ENCODE results near the gene DBP. TPM values are rescaled to one million over a fixed set of nuclear protein-coding genes. Genes with fewer than 3 reads are reported as not detected.

The DBP gene
- total and polyA plus RNA-seq, 4 donors: 6.2 to 16.6 (median 15.1) TPM

- DNase-seq (ENCODE audit: low read depth in 4 of 6, low spot score in 6 of 6): no peak
- H3K4me3 ChIP-seq (ENCODE audit: low read depth, low read length): no peak overlapping the region
- WGBS (ENCODE audit: insufficient coverage): 94% methylated on average over 13 of the region's 13 CpGs
- H3K9me3 ChIP-seq (ENCODE audit: control insufficient read depth, insufficient read depth, low read length): no peaks in the 10 kb centered on the region
- peaks cover 7% of the 10 kb centered on the region for H3K36me3 ChIP-seq (ENCODE audit: control insufficient read depth, insufficient read depth, low read length)
- H3K4me1 ChIP-seq (ENCODE audit: control insufficient read depth, insufficient read depth, low read length): peaks cover 32% of the 10 kb centered on the region
- H3K27ac ChIP-seq (ENCODE audit: low read depth, low read length): no peak overlapping the region
- peaks cover 5% of the 10 kb centered on the region for H3K27me3 ChIP-seq (ENCODE audit: control insufficient read depth, insufficient read depth, low read length)
Observed at GRCh38 chr19:48676887-48677286, 39.7 kb upstream of the DBP start.

DNA sequence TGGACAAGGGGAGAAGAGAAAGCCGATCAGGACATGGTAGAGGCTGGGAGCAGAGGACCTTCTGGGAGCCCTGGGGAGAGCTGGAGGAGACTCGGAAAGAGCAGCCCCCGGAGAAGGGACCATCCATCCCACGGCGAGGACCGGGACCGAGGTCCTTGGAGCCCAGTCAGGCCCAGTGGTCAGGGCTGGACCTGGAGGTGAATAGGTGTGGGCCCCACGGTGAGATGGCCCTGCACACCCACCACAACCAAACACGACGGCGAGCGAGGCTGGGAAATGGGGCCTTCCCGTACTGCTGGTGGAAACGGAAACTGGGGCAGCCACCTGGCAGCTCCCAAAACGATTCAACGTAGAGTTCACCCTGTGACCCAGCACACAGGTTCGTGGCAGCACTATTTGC, 39.3 kb upstream of the DBP start:
- Histone ChIP-seq H3K4me3 (ENCODE audit: low read depth, low read length) (no peak overlapping the region), H3K27me3 (ENCODE audit: control insufficient read depth, insufficient read depth, low read length) (peaks cover 5% of the 10 kb centered on the region), H3K4me1 (ENCODE audit: control insufficient read depth, insufficient read depth, low read length) (peaks cover 34% of the 10 kb centered on the region), H3K9me3 (ENCODE audit: control insufficient read depth, insufficient read depth, low read length) (no peaks in the 10 kb centered on the region), H3K36me3 (ENCODE audit: control insufficient read depth, insufficient read depth, low read length) (peaks cover 7% of the 10 kb centered on the region), H3K27ac (ENCODE audit: low read depth, low read length) (no peak overlapping the region)
- DNase-seq (ENCODE audit: low read depth in 4 of 6, low spot score in 6 of 6): no peak
- 94% methylated on average over 17 of the region's 17 CpGs for WGBS (ENCODE audit: insufficient coverage)

- Histone ChIP-seq H3K27ac (ENCODE audit: low read depth, low read length) (peak overlapping the region; percentile 29), H3K36me3 (ENCODE audit: control insufficient read depth, insufficient read depth, low read length) (no peaks in the 10 kb centered on the region), H3K4me1 (ENCODE audit: control insufficient read depth, insufficient read depth, low read length) (peaks cover 41% of the 10 kb centered on the region), H3K9me3 (ENCODE audit: control insufficient read depth, insufficient read depth, low read length) (no peaks in the 10 kb centered on the region), H3K4me3 (ENCODE audit: low read depth, low read length) (peak overlapping the region; percentile 4), H3K27me3 (ENCODE audit: control insufficient read depth, insufficient read depth, low read length) (peaks cover 5% of the 10 kb centered on the region)
- peak in 5 of 6 donors; percentile 84 to 97 (median 89) for DNase-seq (ENCODE audit: low read depth in 4 of 6, low spot score in 6 of 6)
- 34% methylated on average over 27 of the region's 28 CpGs for WGBS (ENCODE audit: insufficient coverage)
Observed at GRCh38 chr19:48674921-48675824, 38.0 kb upstream of the DBP start.

DNA sequence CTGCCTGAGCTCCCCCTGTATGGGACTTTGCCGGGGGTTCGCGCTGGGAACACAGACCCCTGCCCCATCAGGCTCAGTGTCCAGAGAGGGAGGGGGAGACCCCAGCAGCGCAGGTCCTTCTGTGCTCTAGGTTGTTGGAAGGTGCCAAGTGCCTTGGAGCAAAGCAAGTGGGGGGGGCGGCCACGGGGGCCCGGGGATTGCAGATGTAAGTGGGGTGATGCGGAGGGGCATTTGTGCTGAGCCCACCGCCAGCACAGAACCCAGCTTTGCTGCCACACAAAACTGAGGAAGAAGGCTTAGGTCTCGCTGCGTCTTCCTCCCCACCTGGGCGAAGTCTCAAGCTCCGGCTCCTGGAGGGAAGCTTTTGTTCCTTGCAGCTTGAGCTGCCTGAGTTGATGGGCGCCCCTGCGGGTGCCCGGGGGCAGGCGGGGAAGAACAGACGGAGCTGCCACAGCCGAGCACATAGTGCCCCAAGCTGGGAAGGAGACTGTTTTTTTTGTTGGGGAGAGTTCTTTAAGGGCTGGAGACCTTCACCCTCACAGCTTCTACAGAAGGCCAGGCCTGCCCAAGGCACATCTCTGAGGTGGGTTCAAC, 37.1 kb upstream of the DBP start:
- Histone ChIP-seq H3K4me1 (ENCODE audit: control insufficient read depth, insufficient read depth, low read length) (peaks cover 41% of the 10 kb centered on the region), H3K9me3 (ENCODE audit: control insufficient read depth, insufficient read depth, low read length) (no peaks in the 10 kb centered on the region), H3K36me3 (ENCODE audit: control insufficient read depth, insufficient read depth, low read length) (no peaks in the 10 kb centered on the region), H3K4me3 (ENCODE audit: low read depth, low read length) (no peak overlapping the region), H3K27ac (ENCODE audit: low read depth, low read length) (no peak overlapping the region), H3K27me3 (ENCODE audit: control insufficient read depth, insufficient read depth, low read length) (peaks cover 5% of the 10 kb centered on the region)
- 68% methylated on average over 8 of the region's 19 CpGs for WGBS (ENCODE audit: insufficient coverage)
- no peak for DNase-seq (ENCODE audit: low read depth in 4 of 6, low spot score in 6 of 6)

DNA sequence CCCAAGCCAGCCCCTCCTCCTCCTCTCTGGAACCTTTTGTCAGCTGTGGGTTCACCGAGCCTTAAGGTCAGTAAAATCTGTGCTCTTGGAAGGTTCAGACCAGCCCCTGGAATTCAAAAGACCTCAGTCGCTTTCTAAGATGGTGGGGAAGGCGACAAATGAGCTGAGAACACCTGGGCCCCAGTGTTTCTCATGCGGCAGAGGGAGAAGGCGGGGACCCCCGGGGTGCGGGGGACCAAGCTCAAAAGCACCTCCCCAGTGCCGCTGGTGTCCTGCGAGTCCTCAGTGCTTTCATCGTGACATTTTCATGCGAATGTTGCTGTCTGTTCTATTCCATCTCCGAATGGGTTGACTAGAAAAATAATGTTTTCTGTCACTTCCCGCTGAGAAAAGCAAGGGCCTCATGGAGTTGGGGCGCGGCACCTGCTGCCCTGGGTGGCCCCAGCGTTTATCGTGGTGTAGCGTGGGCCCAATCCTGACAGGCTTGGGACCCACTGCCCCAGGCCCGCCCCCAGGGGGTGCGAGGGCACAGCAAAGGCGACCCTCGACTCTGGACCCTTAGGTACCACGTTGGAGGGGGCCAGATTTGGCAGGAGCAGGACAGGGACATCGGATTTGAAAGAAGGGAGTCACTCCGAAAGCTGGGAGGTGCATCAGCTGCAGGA, 36.4 kb upstream of the DBP start:
- WGBS (ENCODE audit: insufficient coverage): 51% methylated on average over 25 of the region's 25 CpGs
- H3K4me3 ChIP-seq (ENCODE audit: low read depth, low read length): no peak overlapping the region
- H3K4me1 ChIP-seq (ENCODE audit: control insufficient read depth, insufficient read depth, low read length): peaks cover 41% of the 10 kb centered on the region
- peaks cover 5% of the 10 kb centered on the region for H3K27me3 ChIP-seq (ENCODE audit: control insufficient read depth, insufficient read depth, low read length)
- H3K9me3 ChIP-seq (ENCODE audit: control insufficient read depth, insufficient read depth, low read length): no peaks in the 10 kb centered on the region
- no peaks in the 10 kb centered on the region for H3K36me3 ChIP-seq (ENCODE audit: control insufficient read depth, insufficient read depth, low read length)
- H3K27ac ChIP-seq (ENCODE audit: low read depth, low read length): no peak overlapping the region
- DNase-seq (ENCODE audit: low read depth in 4 of 6, low spot score in 6 of 6): no peak

DNA sequence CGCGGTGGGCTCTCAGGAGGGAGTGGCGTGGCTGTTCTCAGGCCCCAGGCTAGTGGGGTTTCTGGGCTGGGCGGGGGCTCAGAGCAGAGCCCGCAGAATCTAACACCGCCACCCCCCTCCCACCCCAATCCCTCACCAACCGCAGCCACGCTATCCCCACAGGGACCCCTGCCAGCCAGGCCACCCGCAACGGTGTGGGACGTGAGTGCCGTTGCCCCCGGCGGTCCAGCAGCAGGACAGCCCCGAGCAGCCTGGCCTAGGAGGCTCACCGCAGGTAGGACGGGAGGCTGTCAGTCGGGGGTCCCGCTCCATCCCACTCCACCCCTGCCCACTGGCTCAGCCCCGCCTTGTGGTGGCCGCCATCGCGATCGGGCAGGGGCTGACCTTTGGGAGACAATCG, 35.8 kb upstream of the DBP start, which contains the start of gene NTN5:
TSS of gene NTN5 (minus strand) at position 24 of the 400 bp plus-strand sequence. CDS start 2,031 bp downstream, outside the sequence.
- H3K4me1 ChIP-seq (ENCODE audit: control insufficient read depth, insufficient read depth, low read length): peaks cover 41% of the 10 kb centered on the region
- no peak within 1 kb of the TSS for H3K4me3 ChIP-seq (ENCODE audit: low read depth, low read length)
- H3K27me3 ChIP-seq (ENCODE audit: control insufficient read depth, insufficient read depth, low read length): peaks cover 5% of the 10 kb centered on the region
- H3K36me3 ChIP-seq (ENCODE audit: control insufficient read depth, insufficient read depth, low read length): no peaks in the 10 kb centered on the region
- WGBS (ENCODE audit: insufficient coverage): 37% methylated on average over 25 of the region's 25 CpGs
- no peak for DNase-seq (ENCODE audit: low read depth in 4 of 6, low spot score in 6 of 6)
- no peak within 1 kb of the TSS for H3K27ac ChIP-seq (ENCODE audit: low read depth, low read length)
- H3K9me3 ChIP-seq (ENCODE audit: control insufficient read depth, insufficient read depth, low read length): no peaks in the 10 kb centered on the region

- Histone ChIP-seq H3K4me1 (ENCODE audit: control insufficient read depth, insufficient read depth, low read length) (peaks cover 41% of the 10 kb centered on the region), H3K27ac (ENCODE audit: low read depth, low read length) (no peak overlapping the region), H3K27me3 (ENCODE audit: control insufficient read depth, insufficient read depth, low read length) (peaks cover 5% of the 10 kb centered on the region), H3K4me3 (ENCODE audit: low read depth, low read length) (no peak overlapping the region), H3K36me3 (ENCODE audit: control insufficient read depth, insufficient read depth, low read length) (no peaks in the 10 kb centered on the region), H3K9me3 (ENCODE audit: control insufficient read depth, insufficient read depth, low read length) (no peaks in the 10 kb centered on the region)
- no peak for DNase-seq (ENCODE audit: low read depth in 4 of 6, low spot score in 6 of 6)
- 83% methylated on average over 3 of the region's 10 CpGs for WGBS (ENCODE audit: insufficient coverage)
Observed at GRCh38 chr19:48671446-48671995, 34.3 kb upstream of the DBP start.

GRCh38 chr19:48670699-48671445, 33.7 kb upstream of the DBP start:
- DNase-seq (ENCODE audit: low read depth in 4 of 6, low spot score in 6 of 6): no peak
- Histone ChIP-seq H3K27ac (ENCODE audit: low read depth, low read length) (no peak overlapping the region), H3K27me3 (ENCODE audit: control insufficient read depth, insufficient read depth, low read length) (peaks cover 5% of the 10 kb centered on the region), H3K9me3 (ENCODE audit: control insufficient read depth, insufficient read depth, low read length) (no peaks in the 10 kb centered on the region), H3K4me3 (ENCODE audit: low read depth, low read length) (no peak overlapping the region), H3K36me3 (ENCODE audit: control insufficient read depth, insufficient read depth, low read length) (no peaks in the 10 kb centered on the region), H3K4me1 (ENCODE audit: control insufficient read depth, insufficient read depth, low read length) (peaks cover 40% of the 10 kb centered on the region)
- WGBS (ENCODE audit: insufficient coverage): 71% methylated on average over 15 of the region's 21 CpGs

All from spinal cord (tissue), 10 donors.